HEK293T (cell line): ENCODE measurements around the gene MUSTN1.

Source experiments
- BHLHE40 ChIP-seq: fragments of 450-650 bp; IDR thresholded peaks from 2 replicates; pipeline ENCODE4 v1.6.1; 2016; ENCODE audit warnings: mild to moderate bottlenecking, moderate library complexity, borderline replicate concordance
- FOXK2 ChIP-seq: fragments of 450-650 bp; IDR thresholded peaks from 2 replicates; pipeline ENCODE4 v1.6.1; 2016; ENCODE audit warnings: mild to moderate bottlenecking
- FOXM1 ChIP-seq: fragments of 450-650 bp; IDR thresholded peaks from 2 replicates; pipeline ENCODE4 v1.6.1; 2017; ENCODE audit warnings: mild to moderate bottlenecking, borderline replicate concordance
- HDGF ChIP-seq: fragments of 450-650 bp; IDR thresholded peaks from 2 replicates; pipeline ENCODE4 v1.6.1; 2017; ENCODE audit warnings: antibody characterized with exemption, borderline replicate concordance
- L3MBTL2 ChIP-seq: fragments of 450-650 bp; conservative IDR thresholded peaks from 2 replicates; pipeline ENCODE4 v1.6.1; 2016; ENCODE audit warnings: mild to moderate bottlenecking
- SUZ12 ChIP-seq: fragments of 450-650 bp; IDR thresholded peaks from 2 replicates; pipeline ENCODE4 v1.6.1; 2016; ENCODE audit warnings: mild to moderate bottlenecking
- TARDBP ChIP-seq: fragments of 450-650 bp; IDR thresholded peaks from 2 replicates; pipeline ENCODE4 v1.6.1; 2016
- ZNF384 ChIP-seq: fragments of 450-650 bp; IDR thresholded peaks from 2 replicates; pipeline ENCODE4 v1.6.1; 2016

DNA sequence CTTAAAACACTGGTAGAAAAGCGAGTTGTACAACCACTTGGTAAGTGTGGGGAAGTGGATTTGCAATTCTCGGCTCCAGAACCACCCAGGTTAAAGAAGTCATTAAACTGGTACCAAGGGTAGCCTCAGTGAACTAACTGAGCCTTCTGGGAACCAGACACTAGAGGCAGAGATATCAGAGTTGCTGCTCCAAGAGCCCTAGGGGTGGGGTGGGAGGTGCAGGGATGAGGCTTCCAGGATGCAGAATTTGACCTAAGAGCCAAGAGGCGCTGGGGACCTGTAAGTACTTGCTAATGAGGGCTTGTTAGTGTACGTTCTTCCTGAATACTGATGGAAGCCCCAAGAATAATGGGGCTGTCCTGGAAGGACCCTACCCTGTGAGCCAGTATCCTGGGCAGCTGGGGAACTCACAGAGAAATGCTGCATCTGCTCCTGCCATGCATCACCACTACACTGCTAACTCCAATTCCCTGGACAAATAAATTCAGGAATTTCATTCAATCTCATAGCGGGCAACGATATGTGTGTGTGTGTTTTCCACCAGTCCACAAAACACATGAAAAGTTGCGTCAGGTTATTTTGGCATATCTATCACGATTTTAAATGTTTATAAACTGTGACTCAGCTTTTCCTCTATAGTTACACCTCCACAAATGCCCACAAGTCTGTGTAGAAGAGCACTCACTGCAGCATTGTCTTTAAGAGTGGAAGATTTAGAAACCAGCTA is 38.8 kb upstream of the MUSTN1 start:
- no peak for TF ChIP-seq FOXK2
- TF ChIP-seq L3MBTL2, result no peak
- no peak for TF ChIP-seq ZNF384
- TF ChIP-seq SUZ12, result no peak
- no peak for TF ChIP-seq TARDBP
- TF ChIP-seq HDGF, result no peak
- no peak for TF ChIP-seq FOXM1
- TF ChIP-seq BHLHE40, result no peak
